ENCODE results near the gene ZCCHC8. TPM values are rescaled to one million over a fixed set of nuclear protein-coding genes. Genes with fewer than 3 reads are reported as not detected.

The ZCCHC8 gene
- total and polyA plus RNA-seq, 2 of the 4 experiments (the other 2 are of a cell fraction), result 9.5 to 12.7 TPM

DNA sequence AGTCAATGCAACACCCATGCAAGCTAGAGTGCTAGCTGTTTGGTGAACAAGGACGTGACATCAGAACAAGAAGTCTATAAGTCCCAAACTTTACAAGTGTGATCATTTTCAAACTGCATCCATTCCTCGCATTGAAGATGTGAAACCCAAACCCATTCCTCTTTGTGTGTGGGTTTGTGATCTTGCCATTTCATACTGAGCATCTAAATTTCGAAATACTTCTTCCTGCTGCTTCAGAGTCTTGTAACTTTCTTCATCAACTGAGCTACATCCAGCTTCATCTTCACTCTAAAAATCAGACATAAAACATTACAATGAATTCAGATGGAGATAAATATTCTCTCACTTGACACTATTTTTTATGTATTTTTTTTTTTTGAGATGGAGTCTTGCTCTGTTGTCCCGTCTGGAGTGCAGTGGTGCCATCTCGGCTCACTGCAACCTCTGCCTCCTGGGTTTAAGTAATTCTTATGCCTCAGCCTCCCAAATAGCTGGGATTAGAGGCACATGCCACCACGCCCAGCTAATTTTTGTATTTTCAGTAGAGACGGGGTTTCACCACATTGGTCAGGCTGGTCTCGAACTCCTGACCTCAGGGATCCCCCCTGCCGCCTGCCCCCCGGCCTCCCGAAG, 4.8 kb upstream of the ZCCHC8 start:
- Histone ChIP-seq H3K79me1 (ENCODE audit: low read depth in 1 of 2, low read length in 2 of 2) (peaks cover 14 to 25% of the 10 kb centered on the region in 2 experiments; a peak in 3 of 4 replicates), H3K4me2 (ENCODE audit: low read depth, low read length) (no peak overlapping the region), H4K20me1 (ENCODE audit: insufficient read depth, low read length) (peaks cover 47% of the 10 kb centered on the region), H3K9me3 (ENCODE audit: control insufficient read depth, insufficient read depth, low read length) (no peaks in the 10 kb centered on the region), H3K36me3 (ENCODE audit: control insufficient read depth, insufficient read depth, low read length) (peaks cover 57% of the 10 kb centered on the region), H3K23ac (ENCODE audit: low read depth, low read length) (no peak overlapping the region), H2BK5ac (ENCODE audit: low read depth, low read length, poor library complexity, severe bottlenecking) (no peak overlapping the region), H4K8ac (ENCODE audit: low read depth in 2 of 2, low read length in 2 of 2) (no peak overlapping the region), H3K9ac (ENCODE audit: low read depth, low read length) (no peak overlapping the region), H2AFZ (replicated peaks; ENCODE audit: low read length, poor library complexity) (no peak overlapping the region), H4K91ac (ENCODE audit: insufficient read depth, low read depth, low read length) (no peak overlapping the region), H3K4me1 (ENCODE audit: control insufficient read depth, insufficient read depth, low read length) (no peaks in the 10 kb centered on the region), H2BK120ac (ENCODE audit: low read depth, low read length) (no peak overlapping the region), H2AK5ac (ENCODE audit: low read depth, low read length) (no peak overlapping the region), H2AK9ac (replicated peaks; ENCODE audit: low read depth, low read length, poor library complexity) (no peak overlapping the region), H2BK20ac (ENCODE audit: low read depth, low read length) (no peak overlapping the region), H3K27me3 (ENCODE audit: control insufficient read depth, insufficient read depth, low read length) (no peaks in the 10 kb centered on the region), H3K14ac (replicated peaks; ENCODE audit: low read depth, low read length) (no peak overlapping the region), H2BK15ac (ENCODE audit: low read depth, low read length) (no peak overlapping the region), H3K4me3 (ENCODE audit: insufficient read depth, low read depth, low read length) (no peak overlapping the region), H3K9me1 (ENCODE audit: insufficient read depth, low read length) (0 out of 2 replicates have a peak, but pooled peaks cover 2% of the 10 kb centered on the region), H3K27ac (ENCODE audit: insufficient read depth, low read length) (no peak overlapping the region), H3K18ac (ENCODE audit: low read depth, low read length) (no peak overlapping the region), H3K56ac (ENCODE audit: extremely low read depth, insufficient read depth, low read length) (no peak overlapping the region), H4K5ac (ENCODE audit: low read depth, low read length) (no peak overlapping the region), H3K4ac (ENCODE audit: low read depth, low read length) (no peak overlapping the region)
- dilution Hi-C loops (cut with HindIII; ENCODE audit: low sequenced_read_pairs, unreplicated experiment), result no loop called here
- ChIA-PET CTCF (no interaction called here), POLR2A (ENCODE audit: unreplicated experiment) (no interaction called here)
- no TSS peak for BruUV-seq (replicated peaks)
- ATAC-seq (ENCODE audit: low read depth) (no peak), DNase-seq (peak; percentile 6)
- intact Hi-C loops (cut with micrococcal nuclease), result no loop called here
- in situ Hi-C loops (cut with MboI; ENCODE audit: low sequenced_read_pairs), result no loop called here
- no peak for TF ChIP-seq RFX5 (IDR thresholded peaks at IDR 0.05; ENCODE audit: low read depth, low read length)
- TF ChIP-seq, protein P1, sequence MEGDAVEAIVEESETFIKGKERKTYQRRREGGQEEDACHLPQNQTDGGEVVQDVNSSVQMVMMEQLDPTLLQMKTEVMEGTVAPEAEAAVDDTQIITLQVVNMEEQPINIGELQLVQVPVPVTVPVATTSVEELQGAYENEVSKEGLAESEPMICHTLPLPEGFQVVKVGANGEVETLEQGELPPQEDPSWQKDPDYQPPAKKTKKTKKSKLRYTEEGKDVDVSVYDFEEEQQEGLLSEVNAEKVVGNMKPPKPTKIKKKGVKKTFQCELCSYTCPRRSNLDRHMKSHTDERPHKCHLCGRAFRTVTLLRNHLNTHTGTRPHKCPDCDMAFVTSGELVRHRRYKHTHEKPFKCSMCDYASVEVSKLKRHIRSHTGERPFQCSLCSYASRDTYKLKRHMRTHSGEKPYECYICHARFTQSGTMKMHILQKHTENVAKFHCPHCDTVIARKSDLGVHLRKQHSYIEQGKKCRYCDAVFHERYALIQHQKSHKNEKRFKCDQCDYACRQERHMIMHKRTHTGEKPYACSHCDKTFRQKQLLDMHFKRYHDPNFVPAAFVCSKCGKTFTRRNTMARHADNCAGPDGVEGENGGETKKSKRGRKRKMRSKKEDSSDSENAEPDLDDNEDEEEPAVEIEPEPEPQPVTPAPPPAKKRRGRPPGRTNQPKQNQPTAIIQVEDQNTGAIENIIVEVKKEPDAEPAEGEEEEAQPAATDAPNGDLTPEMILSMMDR (conservative IDR thresholded peaks at IDR 0.05; ENCODE audit: low read depth, low read length), result no peak
- TF ChIP-seq MXI1 (IDR thresholded peaks at IDR 0.05; ENCODE audit: borderline replicate concordance, low read depth, low read length), result no peak
- TF ChIP-seq CHD1 (IDR thresholded peaks at IDR 0.05; ENCODE audit: low read depth, low read length), result no peak
- no peak for TF ChIP-seq RCOR1 (IDR thresholded peaks at IDR 0.05; ENCODE audit: insufficient replicate concordance, low read length)
- TF ChIP-seq POLR2A (IDR thresholded peaks at IDR 0.05; ENCODE audit: low read depth, low read length), result no peak
- peak; percentile 55 for TF ChIP-seq CEBPB (IDR thresholded peaks at IDR 0.05; ENCODE audit: low read depth, low read length)
- no peak for TF ChIP-seq FOS (IDR thresholded peaks at IDR 0.05; ENCODE audit: low read depth, low read length)
- 90% methylated on average over 4 of the region's 11 CpGs; no CpG with 5 or more reads in 1 of the 2 experiments for WGBS, 2 experiments (ENCODE audit: extremely low coverage in 2 of 2, insufficient read length in 1 of 2)

All from IMR-90 (cell line).